H1 (cell line): ENCODE measurements around the gene SLFN14.

Experiments used
- CTCF ChIP-seq, 3 experiments: IDR thresholded peaks; 1 replicate in 2 of 3; 2 replicates in 1 of 3; pipeline versions ENCODE4 v1.5.1 to v1.6.1; 2011; ENCODE audit warnings: low read length in 3 of 3, mild to moderate bottlenecking in 3 of 3, inconsistent platforms in 2 of 3, low read depth in 1 of 3, moderate library complexity in 1 of 3; ENCODE audit not compliant: insufficient read depth in 1 of 3; ENCODE audit errors: control extremely low read depth in 1 of 3
- EZH2 ChIP-seq: fragments of 200-600 bp; sonication (generic); IDR thresholded peaks from 2 replicates; pipeline ENCODE4 v1.7.1; 2012; ENCODE audit warnings: low read depth, mild to moderate bottlenecking, moderate library complexity, low read length, inconsistent platforms; ENCODE audit not compliant: severe bottlenecking
- RAD21 ChIP-seq, 2 experiments: IDR thresholded peaks in 1 of 2; conservative IDR thresholded peaks in 1 of 2; 2 replicates each; pipeline ENCODE4 v1.6.1; 2011; ENCODE audit warnings: low read depth in 2 of 2, low read length in 2 of 2, improper control_type of control experiment in 1 of 2, inconsistent platforms in 1 of 2, mild to moderate bottlenecking in 1 of 2, moderate library complexity in 1 of 2
- SAP30 ChIP-seq: fragments of 300-600 bp; sonication (generic); IDR thresholded peaks from 2 replicates; pipeline ENCODE4 v1.7.1; 2012; ENCODE audit warnings: low read length, moderate library complexity, mild to moderate bottlenecking, inconsistent platforms; ENCODE audit not compliant: insufficient read depth, insufficient replicate concordance
- TCF12 ChIP-seq: IDR thresholded peaks from 2 replicates; pipeline ENCODE4 v1.6.1; 2011; ENCODE audit warnings: low read depth, mild to moderate bottlenecking, low read length

GRCh38 chr17:35519439-35519838, 41.2 kb downstream of the SLFN14 start:
- TF ChIP-seq RAD21 (IDR thresholded peaks at IDR 0.05 in 1 of 2, conservative IDR thresholded peaks at IDR 0.05 in 1 of 2; ENCODE audit: low read depth in 2 of 2, low read length in 2 of 2), result no peak
- TF ChIP-seq EZH2, result no peak
- no peak for TF ChIP-seq CTCF (IDR thresholded peaks at IDR 0.05; ENCODE audit: control extremely low read depth in 1 of 3, insufficient read depth in 1 of 3, low read depth in 1 of 3, low read length in 3 of 3)
- no peak for TF ChIP-seq SAP30
- no peak for TF ChIP-seq TCF12
